Lower leg skin (tissue), 3 donors: ENCODE data around the gene INTS2.

Experiments
- POLR2A ChIP-seq, 2 donors: fragments of 450-650 bp; IDR thresholded peaks; one replicate each; pipeline ENCODE4 v1.6.1; 2016 to 2017; ENCODE audit warnings: antibody characterized with exemption in 2 of 2, mild to moderate bottlenecking in 1 of 2, moderate library complexity in 1 of 2
- TF ChIP-seq, protein P1 (sequence below), 3 donors: fragments of 450-650 bp; IDR thresholded peaks; one replicate each; pipeline ENCODE4 v1.5.1; 2016; ENCODE audit warnings: antibody characterized with exemption in 3 of 3, mild to moderate bottlenecking in 3 of 3, moderate library complexity in 2 of 3

DNA sequence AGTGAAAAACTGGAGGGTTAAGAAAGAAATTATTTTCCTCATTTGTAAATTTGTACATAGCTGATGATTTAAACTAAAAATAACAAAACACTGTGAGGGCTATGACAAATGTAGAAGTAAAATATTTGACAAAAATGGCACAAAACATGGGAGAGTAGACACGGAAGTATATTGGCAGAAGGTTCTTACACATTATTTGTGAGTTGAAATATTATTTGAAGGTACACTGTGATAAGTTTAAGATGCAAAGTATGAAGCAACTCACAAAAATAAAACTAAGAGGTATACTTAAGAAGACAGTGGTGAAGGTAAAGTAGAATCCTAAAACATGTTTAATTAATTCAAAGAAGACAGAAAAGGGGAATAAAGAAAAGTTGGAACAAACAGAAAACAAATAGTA lies 99.1 kb downstream of the INTS2 start:
- TF ChIP-seq, protein P1, sequence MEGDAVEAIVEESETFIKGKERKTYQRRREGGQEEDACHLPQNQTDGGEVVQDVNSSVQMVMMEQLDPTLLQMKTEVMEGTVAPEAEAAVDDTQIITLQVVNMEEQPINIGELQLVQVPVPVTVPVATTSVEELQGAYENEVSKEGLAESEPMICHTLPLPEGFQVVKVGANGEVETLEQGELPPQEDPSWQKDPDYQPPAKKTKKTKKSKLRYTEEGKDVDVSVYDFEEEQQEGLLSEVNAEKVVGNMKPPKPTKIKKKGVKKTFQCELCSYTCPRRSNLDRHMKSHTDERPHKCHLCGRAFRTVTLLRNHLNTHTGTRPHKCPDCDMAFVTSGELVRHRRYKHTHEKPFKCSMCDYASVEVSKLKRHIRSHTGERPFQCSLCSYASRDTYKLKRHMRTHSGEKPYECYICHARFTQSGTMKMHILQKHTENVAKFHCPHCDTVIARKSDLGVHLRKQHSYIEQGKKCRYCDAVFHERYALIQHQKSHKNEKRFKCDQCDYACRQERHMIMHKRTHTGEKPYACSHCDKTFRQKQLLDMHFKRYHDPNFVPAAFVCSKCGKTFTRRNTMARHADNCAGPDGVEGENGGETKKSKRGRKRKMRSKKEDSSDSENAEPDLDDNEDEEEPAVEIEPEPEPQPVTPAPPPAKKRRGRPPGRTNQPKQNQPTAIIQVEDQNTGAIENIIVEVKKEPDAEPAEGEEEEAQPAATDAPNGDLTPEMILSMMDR (IDR thresholded peaks at IDR 0.05) = no peak
- no peak for TF ChIP-seq POLR2A (IDR thresholded peaks at IDR 0.05)
